ENCODE measurements around the gene TLX2.

Gene TLX2

GRCh38 chr2:74511104-74511989, 2.9 kb upstream of the TLX2 start:
- no peak for DNase-seq (ENCODE audit: low spot score)

GRCh38 chr2:74512744-74513604, 1.3 kb upstream of the TLX2 start:
- no peak for DNase-seq (ENCODE audit: low spot score)

DNA sequence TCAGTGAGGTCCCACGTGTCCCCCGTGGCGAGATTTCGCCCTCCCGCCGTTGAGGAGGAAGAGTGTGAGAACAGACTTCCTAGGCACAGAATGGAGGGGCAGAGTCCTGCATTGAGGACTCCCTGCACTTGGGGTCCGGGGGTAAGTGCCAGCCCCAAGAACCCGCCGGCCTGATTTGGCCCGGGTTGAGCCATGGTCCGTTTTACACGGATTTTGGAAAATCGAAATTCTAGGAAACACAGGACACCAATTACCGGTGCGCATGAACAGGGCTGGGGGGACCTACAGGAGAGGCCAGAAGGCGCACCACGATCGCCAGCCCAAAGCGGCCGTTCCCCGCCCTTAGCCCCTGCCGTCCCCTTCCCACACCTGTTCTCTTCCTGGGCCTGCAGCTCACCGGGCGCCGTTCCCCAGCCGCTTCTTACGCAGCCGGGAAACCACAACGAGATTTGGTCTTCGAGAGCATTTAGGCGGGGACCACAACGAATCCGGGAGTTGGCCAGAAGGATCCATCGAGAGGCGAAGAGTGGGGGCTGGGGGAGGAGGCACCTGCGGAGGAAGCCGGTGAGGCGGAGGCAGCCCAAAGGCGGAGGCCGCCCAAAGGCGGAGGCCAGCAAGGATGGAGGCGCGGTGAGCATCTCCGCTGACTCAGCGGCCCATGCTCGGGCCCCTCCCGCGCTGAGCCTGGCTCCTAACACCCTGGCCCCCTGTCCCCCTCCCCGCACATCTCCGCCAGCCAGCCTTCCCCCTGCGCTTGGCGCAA, 464 bp upstream of the TLX2 start:
- DNase-seq (ENCODE audit: low spot score): no peak

DNA sequence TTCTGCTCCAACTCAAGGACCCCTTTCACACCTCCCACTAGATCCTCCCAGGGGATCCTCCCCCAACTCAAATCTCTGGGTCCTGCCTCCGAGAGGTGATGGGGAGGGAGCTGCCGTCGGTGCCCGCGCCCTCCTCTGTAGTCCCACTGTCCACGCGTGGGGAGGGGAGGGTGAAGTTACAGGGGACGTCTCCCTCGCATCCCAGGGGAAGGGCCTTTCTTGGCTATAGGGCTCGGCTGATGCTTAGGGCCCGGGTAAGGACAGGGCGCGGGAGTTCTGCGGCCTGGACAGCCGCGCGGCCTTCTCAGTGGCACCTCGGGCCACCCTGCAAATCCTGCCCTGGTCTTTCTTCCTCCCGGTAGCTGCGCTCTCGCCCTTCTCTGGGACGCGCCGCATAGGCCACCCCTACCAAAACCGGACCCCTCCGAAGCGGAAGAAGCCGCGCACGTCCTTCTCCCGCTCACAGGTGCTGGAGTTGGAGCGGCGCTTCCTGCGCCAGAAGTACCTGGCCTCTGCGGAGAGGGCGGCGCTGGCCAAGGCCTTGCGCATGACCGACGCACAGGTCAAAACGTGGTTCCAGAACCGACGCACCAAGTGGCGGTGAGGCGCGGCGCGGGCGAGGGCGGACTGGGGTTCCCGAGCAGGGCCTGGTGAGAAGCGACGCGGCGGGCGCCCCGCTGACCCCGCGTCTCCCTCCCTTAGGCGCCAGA, 1.2 kb downstream of the TLX2 start:
- no peak for DNase-seq (ENCODE audit: low spot score)

GRCh38 chr2:74515981-74516633, 1.9 kb downstream of the TLX2 start:
- DNase-seq (ENCODE audit: low spot score): peak; percentile 76

DNA sequence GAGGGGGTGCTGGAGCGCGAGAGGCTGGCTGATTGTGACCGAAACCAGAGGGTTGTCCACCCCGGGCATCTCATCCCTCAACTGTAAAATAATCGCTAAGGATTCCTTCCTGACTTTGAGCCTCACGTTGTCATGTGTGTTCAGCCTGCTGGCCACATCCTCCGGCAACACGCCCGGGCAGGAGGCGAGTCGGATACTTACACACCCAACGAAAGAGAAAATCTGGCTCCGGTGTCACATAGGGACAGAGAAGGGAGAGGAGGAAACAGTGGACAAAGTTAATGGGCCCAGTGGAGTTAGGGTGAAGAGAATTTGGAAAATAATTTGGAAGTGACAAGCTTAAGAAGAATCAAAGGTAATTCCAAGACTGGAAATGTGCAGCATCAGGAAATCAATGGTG, 2.4 kb downstream of the TLX2 start:
- no peak for DNase-seq (ENCODE audit: low spot score)

DNA sequence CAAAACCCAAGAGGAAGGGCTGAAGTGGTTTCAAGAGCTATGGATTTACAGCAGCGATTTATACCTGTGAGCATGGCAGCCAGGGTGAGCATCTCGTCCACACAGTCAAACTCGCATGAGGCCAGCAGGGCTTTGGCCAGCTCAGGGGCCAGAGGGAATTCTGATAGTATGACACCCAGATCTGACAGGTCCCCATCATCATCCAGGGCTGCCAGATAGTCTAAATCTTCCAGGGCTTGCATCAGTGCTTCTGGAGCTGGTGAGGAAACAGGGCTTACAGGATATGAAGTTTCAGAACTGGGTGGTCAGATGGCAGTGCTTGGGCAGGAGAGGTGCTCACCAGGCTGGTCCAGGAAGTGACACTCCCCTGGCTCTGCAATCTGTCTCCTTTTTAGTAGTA, 8.3 kb downstream of the TLX2 start:
- no peak for DNase-seq (ENCODE audit: low spot score)

- no peak for DNase-seq (ENCODE audit: low spot score)
Measured at GRCh38 chr2:74524005-74524404, 9.8 kb downstream of the TLX2 start.

GRCh38 chr2:74524955-74525716, 10.9 kb downstream of the TLX2 start:
- no peak for DNase-seq (ENCODE audit: low spot score)

- DNase-seq (ENCODE audit: low spot score): no peak
Measured at GRCh38 chr2:74525717-74526648, 11.7 kb downstream of the TLX2 start, which contains the start of gene DQX1. TSS of gene DQX1 (minus strand) at chr2:74526231. CDS start at chr2:74525729, 502 bp downstream.

- DNase-seq (ENCODE audit: low spot score): no peak
Measured at GRCh38 chr2:74526649-74527230, 12.5 kb downstream of the TLX2 start.

- no peak for DNase-seq (ENCODE audit: low spot score)
Measured at GRCh38 chr2:74527741-74528140, 13.5 kb downstream of the TLX2 start.

GRCh38 chr2:74528600-74529356, 14.5 kb downstream of the TLX2 start:
- no peak for DNase-seq (ENCODE audit: low spot score)

DNA sequence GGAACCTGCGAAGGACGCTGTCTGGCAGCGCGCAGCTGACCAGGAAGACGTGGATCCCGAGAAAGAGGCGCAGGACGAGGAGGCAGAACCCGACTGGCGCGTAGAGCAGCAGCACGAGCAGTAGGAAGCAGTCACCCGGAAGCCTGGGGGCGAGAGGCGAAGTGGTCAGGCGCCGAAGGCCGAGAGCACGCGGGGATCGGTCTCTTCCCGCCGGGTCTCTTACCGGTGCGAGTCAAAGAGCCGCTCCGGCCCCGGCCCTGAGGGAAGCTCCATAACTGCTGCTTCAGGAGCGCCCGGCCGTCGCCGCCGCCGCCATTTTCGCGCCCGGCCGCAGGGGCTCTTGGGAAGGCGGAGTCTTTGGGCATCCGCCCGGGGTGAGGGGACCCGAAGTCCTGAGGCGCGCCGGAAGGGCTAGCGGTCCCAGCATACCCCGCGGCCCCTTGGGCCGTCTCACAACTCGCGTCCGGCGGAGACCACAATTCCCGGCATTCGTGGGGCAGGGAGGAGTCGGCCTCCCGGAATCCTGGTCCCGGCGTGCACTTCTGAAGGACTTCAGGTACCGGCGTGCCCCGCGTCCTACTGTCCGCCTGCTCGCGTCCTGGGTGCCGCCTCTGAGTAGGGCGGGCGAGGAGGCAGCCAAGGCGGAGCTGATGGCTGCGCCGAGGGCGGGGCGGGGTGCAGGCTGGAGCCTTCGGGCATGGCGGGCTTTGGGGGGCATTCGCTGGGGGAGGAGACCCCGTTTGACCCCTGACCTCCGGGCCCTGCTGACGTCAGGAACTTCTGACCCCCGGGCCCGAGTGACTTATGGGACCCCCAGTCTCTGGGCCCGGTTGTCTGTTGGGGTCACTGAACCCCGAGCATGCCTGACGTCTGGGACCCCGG, 15.3 kb downstream of the TLX2 start, which contains the start of the genes AUP1 and HTRA2:
TSS of gene AUP1 (minus strand) at position 350 of the 882 bp plus-strand sequence. CDS start at position 273, 77 bp downstream.
TSS of gene HTRA2 (plus strand) at position 577 of the 882 bp plus-strand sequence. CDS start at position 651, 74 bp downstream.
- DNase-seq (ENCODE audit: low spot score): peak; percentile 99

DNA sequence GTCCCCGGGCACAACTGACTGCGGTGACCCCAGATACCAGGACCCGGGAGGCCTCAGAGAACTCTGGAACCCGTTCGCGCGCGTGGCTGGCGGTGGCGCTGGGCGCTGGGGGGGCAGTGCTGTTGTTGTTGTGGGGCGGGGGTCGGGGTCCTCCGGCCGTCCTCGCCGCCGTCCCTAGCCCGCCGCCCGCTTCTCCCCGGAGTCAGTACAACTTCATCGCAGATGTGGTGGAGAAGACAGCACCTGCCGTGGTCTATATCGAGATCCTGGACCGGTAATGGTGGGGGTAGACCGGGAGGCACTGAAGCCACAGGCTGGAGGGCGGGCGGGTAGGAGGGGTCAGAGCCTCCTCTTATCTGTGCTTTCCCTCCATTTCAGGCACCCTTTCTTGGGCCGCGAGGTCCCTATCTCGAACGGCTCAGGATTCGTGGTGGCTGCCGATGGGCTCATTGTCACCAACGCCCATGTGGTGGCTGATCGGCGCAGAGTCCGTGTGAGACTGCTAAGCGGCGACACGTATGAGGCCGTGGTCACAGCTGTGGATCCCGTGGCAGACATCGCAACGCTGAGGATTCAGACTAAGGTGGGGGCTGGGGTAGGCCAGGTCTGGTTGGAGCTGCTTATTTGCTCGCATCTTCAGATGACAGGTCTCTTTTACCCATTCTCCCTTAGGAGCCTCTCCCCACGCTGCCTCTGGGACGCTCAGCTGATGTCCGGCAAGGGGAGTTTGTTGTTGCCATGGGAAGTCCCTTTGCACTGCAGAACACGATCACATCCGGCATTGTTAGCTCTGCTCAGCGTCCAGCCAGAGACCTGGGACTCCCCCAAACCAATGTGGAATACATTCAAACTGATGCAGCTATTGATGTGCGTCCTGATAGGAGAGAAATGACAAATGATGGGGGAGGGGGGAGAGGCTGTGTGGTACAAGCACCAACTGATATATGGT, 16.3 kb downstream of the TLX2 start:
- DNase-seq (ENCODE audit: low spot score): peak; percentile 63

All from AG08396 (cell line).